SJCRH30 (cell line): ENCODE results near the gene DENND4B. TPM values are rescaled to one million over a fixed set of nuclear protein-coding genes. Genes with fewer than 3 reads are reported as not detected.
A peak's percentile ranks its signal among the peaks of the same experiment; 100 is the strongest.

Experiments
- DNase-seq, 2 experiments: peaks; one replicate each; pipeline ENCODE4 v3.0.0-alpha.2; 2015 to 2020
- H3K27ac ChIP-seq: fragments of 250-450 bp; sonication (Bioruptor Pico); 2 replicates; pipeline ENCODE4 v1.5.1; 2020; ENCODE audit warnings: mild to moderate bottlenecking, moderate library complexity
- H3K27me3 ChIP-seq: fragments of 250-450 bp; sonication (Bioruptor Pico); 2 replicates; pipeline ENCODE4 v1.5.1; 2020; ENCODE audit warnings: mild to moderate bottlenecking, moderate library complexity
- H3K36me3 ChIP-seq: fragments of 250-450 bp; sonication (Bioruptor Pico); 2 replicates; pipeline ENCODE4 v1.5.1; 2020; ENCODE audit warnings: mild to moderate bottlenecking, moderate library complexity
- H3K4me1 ChIP-seq: fragments of 250-450 bp; sonication (Bioruptor Pico); 2 replicates; pipeline ENCODE4 v1.5.1; 2020; ENCODE audit warnings: mild to moderate bottlenecking, moderate library complexity
- H3K4me3 ChIP-seq: fragments of 250-450 bp; sonication (Bioruptor Pico); 2 replicates; pipeline ENCODE4 v1.5.1; 2020; ENCODE audit warnings: mild to moderate bottlenecking, moderate library complexity
- H3K9me3 ChIP-seq: fragments of 250-450 bp; sonication (Bioruptor Pico); replicated peaks from 2 replicates; pipeline ENCODE4 v1.5.1; 2020; ENCODE audit warnings: mild to moderate bottlenecking, moderate library complexity
- total RNA-seq: library from RNA; depleted of rRNA; stranded (reverse); fragments of >200 nt; shearing (Covaris generic); gene quantifications from 2 replicates; pipeline ENCODE4 v1.2.3, GENCODE V29; 2014

Gene DENND4B
- total RNA-seq, 1 experiment from 2014 or later, result 26.3 TPM

- peaks cover 6% of the 10 kb centered on the region; the same call in 1 of the 2 replicates for H3K4me1 ChIP-seq
- H3K36me3 ChIP-seq, result no peaks in the 10 kb centered on the region; the same call in 1 of the 2 replicates
- no peak for DNase-seq
Measured at GRCh38 chr1:153944005-153944826, 2.3 kb downstream of the DENND4B start.

GRCh38 chr1:153942766-153943549, 3.6 kb downstream of the DENND4B start:
- peaks cover 6% of the 10 kb centered on the region; the same call in 1 of the 2 replicates for H3K4me1 ChIP-seq
- no peak overlapping the region for H3K27ac ChIP-seq
- DNase-seq, result no peak
- H3K9me3 ChIP-seq, result no peaks in the 10 kb centered on the region
- H3K36me3 ChIP-seq, result peaks cover 1% of the 10 kb centered on the region
- no peaks in the 10 kb centered on the region for H3K27me3 ChIP-seq
- H3K4me3 ChIP-seq, result no peak overlapping the region

More at GRCh38 chr1:153944005-153944826, 2.3 kb downstream of the DENND4B start:
- H3K4me3 ChIP-seq, result no peak overlapping the region
- no peaks in the 10 kb centered on the region for H3K27me3 ChIP-seq
- H3K9me3 ChIP-seq, result no peaks in the 10 kb centered on the region
- no peak overlapping the region for H3K27ac ChIP-seq

- Histone ChIP-seq H3K27me3 (no peaks in the 10 kb centered on the region), H3K4me1 (peaks cover 6% of the 10 kb centered on the region; the same call in 1 of the 2 replicates), H3K4me3 (no peak overlapping the region), H3K9me3 (no peaks in the 10 kb centered on the region), H3K27ac (no peak overlapping the region), H3K36me3 (peaks cover 10% of the 10 kb centered on the region)
- no peak for DNase-seq
Measured at GRCh38 chr1:153941826-153942725, 4.4 kb downstream of the DENND4B start.

- Histone ChIP-seq H3K36me3 (peaks cover 14% of the 10 kb centered on the region), H3K4me3 (no peak overlapping the region), H3K4me1 (peaks cover 6% of the 10 kb centered on the region; the same call in 1 of the 2 replicates)
Measured at GRCh38 chr1:153940756-153941155, 5.8 kb downstream of the DENND4B start.

GRCh38 chr1:153939476-153939875, 7.0 kb downstream of the DENND4B start:
- DNase-seq, result no peak
- peaks cover 16% of the 10 kb centered on the region for H3K36me3 ChIP-seq
- H3K9me3 ChIP-seq, result no peaks in the 10 kb centered on the region
- no peak overlapping the region for H3K4me3 ChIP-seq
- H3K27me3 ChIP-seq, result no peaks in the 10 kb centered on the region
- no peaks in the 10 kb centered on the region for H3K4me1 ChIP-seq
- H3K27ac ChIP-seq, result no peak overlapping the region

More at GRCh38 chr1:153940756-153941155, 5.8 kb downstream of the DENND4B start:
- H3K27ac ChIP-seq, result no peak overlapping the region
- no peak for DNase-seq
- no peaks in the 10 kb centered on the region for H3K27me3 ChIP-seq
- no peaks in the 10 kb centered on the region for H3K9me3 ChIP-seq

GRCh38 chr1:153938996-153939395, 7.5 kb downstream of the DENND4B start:
- Histone ChIP-seq H3K9me3 (no peaks in the 10 kb centered on the region), H3K4me3 (no peak overlapping the region), H3K27me3 (no peaks in the 10 kb centered on the region), H3K27ac (no peak overlapping the region), H3K4me1 (no peaks in the 10 kb centered on the region), H3K36me3 (peaks cover 16% of the 10 kb centered on the region)
- peak in 1 of 2 experiments; percentile 28 for DNase-seq

GRCh38 chr1:153937331-153937730, 9.2 kb downstream of the DENND4B start:
- peaks cover 16% of the 10 kb centered on the region for H3K36me3 ChIP-seq

GRCh38 chr1:153936011-153936802, 10.3 kb downstream of the DENND4B start:
- Histone ChIP-seq H3K4me1 (no peaks in the 10 kb centered on the region), H3K27me3 (no peaks in the 10 kb centered on the region), H3K36me3 (peaks cover 16% of the 10 kb centered on the region), H3K4me3 (no peak overlapping the region), H3K27ac (no peak overlapping the region), H3K9me3 (no peaks in the 10 kb centered on the region)
- DNase-seq, result no peak

More at GRCh38 chr1:153937331-153937730, 9.2 kb downstream of the DENND4B start:
- Histone ChIP-seq H3K4me1 (no peaks in the 10 kb centered on the region), H3K4me3 (no peak overlapping the region), H3K27me3 (no peaks in the 10 kb centered on the region), H3K9me3 (no peaks in the 10 kb centered on the region), H3K27ac (no peak overlapping the region)
- no peak for DNase-seq

GRCh38 chr1:153934746-153935145, 11.8 kb downstream of the DENND4B start:
- Histone ChIP-seq H3K27ac (no peak overlapping the region), H3K4me1 (no peaks in the 10 kb centered on the region), H3K9me3 (no peaks in the 10 kb centered on the region), H3K27me3 (no peaks in the 10 kb centered on the region), H3K4me3 (no peak overlapping the region), H3K36me3 (peaks cover 16% of the 10 kb centered on the region)
- DNase-seq, result no peak

- H3K9me3 ChIP-seq, result no peaks in the 10 kb centered on the region
- no peak overlapping the region for H3K27ac ChIP-seq
- no peaks in the 10 kb centered on the region for H3K27me3 ChIP-seq
- DNase-seq, result no peak
- H3K4me3 ChIP-seq, result no peak overlapping the region
- H3K4me1 ChIP-seq, result no peaks in the 10 kb centered on the region
- H3K36me3 ChIP-seq, result peaks cover 16% of the 10 kb centered on the region
Measured at GRCh38 chr1:153933955-153934354, 12.6 kb downstream of the DENND4B start.

GRCh38 chr1:153933430-153933829, 13.1 kb downstream of the DENND4B start:
- Histone ChIP-seq H3K27ac (no peak overlapping the region), H3K36me3 (peaks cover 16% of the 10 kb centered on the region), H3K9me3 (no peaks in the 10 kb centered on the region), H3K4me1 (no peaks in the 10 kb centered on the region), H3K27me3 (no peaks in the 10 kb centered on the region), H3K4me3 (no peak overlapping the region)
- DNase-seq, result no peak

- Histone ChIP-seq H3K9me3 (no peaks in the 10 kb centered on the region), H3K4me1 (no peaks in the 10 kb centered on the region), H3K27me3 (no peaks in the 10 kb centered on the region), H3K36me3 (peaks cover 9% of the 10 kb centered on the region), H3K4me3 (no peak overlapping the region), H3K27ac (no peak overlapping the region)
- no peak for DNase-seq
Measured at GRCh38 chr1:153932156-153933131, 14.1 kb downstream of the DENND4B start.
